B cell (primary cell): Measurements from ENCODE around the gene DOCK8.

Source experiments
- EZH2 ChIP-seq: IDR thresholded peaks from 2 replicates; pipeline ENCODE4 v1.6.1; 2012; ENCODE audit warnings: borderline replicate concordance, low read depth, mild to moderate bottlenecking, moderate library complexity, low read length; ENCODE audit not compliant: insufficient read depth, poor library complexity, severe bottlenecking
- TF ChIP-seq, protein P1 (sequence below): fragments of 200-600 bp; IDR thresholded peaks from one replicate; pipeline ENCODE4 v1.8.0; 2022; ENCODE audit warnings: antibody characterized with exemption, mild to moderate bottlenecking

DNA sequence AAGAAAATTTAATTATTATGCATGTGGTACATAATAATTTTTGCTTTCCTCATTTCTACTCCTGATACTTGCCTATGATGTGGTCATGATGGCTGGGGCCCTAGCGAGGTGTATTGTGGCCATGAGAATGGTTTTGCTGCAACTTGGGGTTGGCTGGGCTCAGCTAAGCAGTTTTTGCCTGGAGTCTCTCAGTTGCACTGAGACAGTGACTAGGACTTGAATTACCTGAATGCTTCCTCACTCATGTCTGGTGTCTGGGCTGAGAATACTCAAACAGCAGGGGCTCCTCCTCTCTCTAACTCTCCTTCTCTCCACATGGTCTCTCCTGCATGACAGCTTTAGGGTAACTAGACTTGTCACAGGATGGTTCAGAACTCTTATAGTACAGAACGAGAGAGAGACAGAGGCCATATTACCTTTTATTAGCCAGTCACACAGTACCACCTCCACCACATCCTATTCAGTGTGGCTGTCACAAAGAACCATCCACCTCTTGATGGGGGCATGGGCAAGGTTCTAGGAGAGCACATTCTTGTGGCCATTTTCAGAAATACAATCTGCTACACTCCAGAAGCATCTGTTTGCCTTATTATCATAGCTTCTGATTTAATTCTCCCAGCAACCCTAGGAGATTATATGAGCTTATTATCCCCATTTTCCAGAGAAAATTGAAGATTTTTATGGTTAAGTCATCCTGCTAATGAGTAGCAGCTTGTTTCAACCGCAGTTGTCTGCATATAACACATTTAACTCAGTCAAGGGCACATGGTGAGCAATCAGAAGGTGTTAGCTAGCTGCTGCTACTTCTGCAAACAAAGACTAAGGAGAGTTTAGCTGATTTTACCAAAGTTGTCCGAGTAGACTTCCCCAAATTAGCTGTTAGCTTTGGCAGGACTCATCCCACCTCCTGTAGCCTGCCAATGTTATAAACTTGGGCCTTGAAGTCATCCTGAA lies 245.1 kb downstream of the DOCK8 start:
- TF ChIP-seq, protein P1, sequence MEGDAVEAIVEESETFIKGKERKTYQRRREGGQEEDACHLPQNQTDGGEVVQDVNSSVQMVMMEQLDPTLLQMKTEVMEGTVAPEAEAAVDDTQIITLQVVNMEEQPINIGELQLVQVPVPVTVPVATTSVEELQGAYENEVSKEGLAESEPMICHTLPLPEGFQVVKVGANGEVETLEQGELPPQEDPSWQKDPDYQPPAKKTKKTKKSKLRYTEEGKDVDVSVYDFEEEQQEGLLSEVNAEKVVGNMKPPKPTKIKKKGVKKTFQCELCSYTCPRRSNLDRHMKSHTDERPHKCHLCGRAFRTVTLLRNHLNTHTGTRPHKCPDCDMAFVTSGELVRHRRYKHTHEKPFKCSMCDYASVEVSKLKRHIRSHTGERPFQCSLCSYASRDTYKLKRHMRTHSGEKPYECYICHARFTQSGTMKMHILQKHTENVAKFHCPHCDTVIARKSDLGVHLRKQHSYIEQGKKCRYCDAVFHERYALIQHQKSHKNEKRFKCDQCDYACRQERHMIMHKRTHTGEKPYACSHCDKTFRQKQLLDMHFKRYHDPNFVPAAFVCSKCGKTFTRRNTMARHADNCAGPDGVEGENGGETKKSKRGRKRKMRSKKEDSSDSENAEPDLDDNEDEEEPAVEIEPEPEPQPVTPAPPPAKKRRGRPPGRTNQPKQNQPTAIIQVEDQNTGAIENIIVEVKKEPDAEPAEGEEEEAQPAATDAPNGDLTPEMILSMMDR, result no peak
- TF ChIP-seq EZH2, result no peak
